HG03432 (cell line): ENCODE data around the gene MS4A10.

Experiments
- ATAC-seq: cut with Tn5 transposase; IDR thresholded peaks from one replicate; pipeline ENCODE4 v1.9.1; 2021; ENCODE audit warnings: mild to moderate bottlenecking, moderate library complexity; ENCODE audit not compliant: unreplicated experiment

MS4A10 gene

GRCh38 chr11:60764879-60765278 lies 20.3 kb upstream of the MS4A10 start:
- ATAC-seq = peak; percentile 39

- peak; percentile 10 for ATAC-seq
Observed at GRCh38 chr11:60765355-60765754, 19.8 kb upstream of the MS4A10 start.

DNA sequence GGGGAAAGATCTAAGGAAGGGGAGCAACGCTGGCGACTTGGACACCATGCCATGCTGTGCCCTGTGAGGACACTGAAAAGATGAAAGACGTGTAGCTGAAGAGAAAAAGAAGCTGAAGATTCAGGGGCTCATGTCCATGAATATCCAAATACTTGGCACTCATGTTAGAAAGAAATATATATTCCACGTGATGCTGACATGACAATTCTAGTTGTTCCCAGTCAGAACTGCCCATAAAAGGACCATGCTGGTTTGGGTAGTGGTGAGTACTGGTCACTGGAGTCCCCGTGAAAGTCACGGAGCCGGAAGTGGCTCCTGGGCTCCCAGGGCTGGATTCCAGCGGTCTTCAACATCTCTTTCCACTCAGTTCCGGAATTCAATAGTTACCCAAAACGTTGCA lies 18.6 kb upstream of the MS4A10 start:
- no peak for ATAC-seq

GRCh38 chr11:60767388-60767811 lies 17.7 kb upstream of the MS4A10 start:
- no peak for ATAC-seq

DNA sequence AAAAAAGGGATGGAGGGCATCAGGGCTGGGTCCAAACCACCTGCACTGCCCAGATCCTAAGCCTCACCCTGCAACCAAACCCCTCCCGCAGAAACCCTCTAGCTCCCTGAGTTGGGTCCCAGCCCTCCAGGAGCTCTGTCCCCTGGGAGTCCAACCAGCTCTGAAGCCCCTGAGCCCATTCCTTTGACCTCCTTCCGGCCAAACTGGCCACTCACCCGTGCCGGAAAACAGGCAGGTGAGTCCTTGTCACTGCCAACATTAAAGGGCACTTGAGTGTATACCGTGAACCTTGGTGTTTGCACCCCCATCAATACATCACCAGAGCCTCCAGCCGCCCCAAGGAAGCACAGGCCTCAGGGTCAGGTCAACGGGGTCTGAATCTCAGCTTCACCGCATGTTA lies 16.9 kb upstream of the MS4A10 start:
- ATAC-seq = no peak

DNA sequence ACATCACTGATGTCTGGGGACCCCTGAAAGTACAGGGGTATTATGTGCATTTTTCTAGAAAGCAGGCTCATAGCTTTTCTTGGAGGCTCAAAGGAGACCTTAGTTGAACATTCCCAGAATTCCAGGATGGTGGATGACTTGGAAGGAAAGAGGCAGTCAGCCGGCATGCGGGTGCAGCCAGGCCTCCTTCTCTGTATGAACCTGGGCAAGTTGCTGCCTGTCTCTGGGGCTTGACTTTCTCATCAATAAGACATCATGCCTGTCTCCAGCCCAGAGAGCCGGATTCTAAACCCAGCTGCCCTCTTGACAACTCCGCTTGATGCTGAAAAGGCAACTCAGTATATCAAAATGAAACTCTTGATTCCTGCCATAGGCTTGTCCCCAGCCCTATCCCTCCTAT lies 15.9 kb upstream of the MS4A10 start:
- no peak for ATAC-seq

DNA sequence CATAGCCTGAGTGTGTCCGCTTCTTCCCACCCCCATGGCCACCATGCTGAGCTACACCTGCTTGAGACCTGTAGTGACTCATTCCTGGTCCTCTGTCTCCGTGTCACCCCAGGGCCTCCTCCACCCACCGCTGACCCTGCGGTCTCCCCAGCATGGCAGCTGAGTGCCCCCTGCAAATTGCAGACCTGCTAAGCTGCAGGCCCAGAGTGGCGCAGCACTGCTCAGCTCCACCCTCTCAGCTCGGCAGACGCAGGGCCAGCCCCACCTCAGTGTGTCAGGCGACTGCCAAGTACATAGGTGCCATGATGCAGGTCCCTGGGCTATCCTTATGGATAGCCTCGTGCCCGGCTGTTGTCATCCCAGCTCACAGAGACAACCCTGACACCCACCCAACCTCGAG lies 15.3 kb upstream of the MS4A10 start:
- no peak for ATAC-seq

GRCh38 chr11:60771146-60771545 lies 14.0 kb upstream of the MS4A10 start:
- no peak for ATAC-seq

GRCh38 chr11:60771879-60772525 lies 13.1 kb upstream of the MS4A10 start:
- no peak for ATAC-seq

DNA sequence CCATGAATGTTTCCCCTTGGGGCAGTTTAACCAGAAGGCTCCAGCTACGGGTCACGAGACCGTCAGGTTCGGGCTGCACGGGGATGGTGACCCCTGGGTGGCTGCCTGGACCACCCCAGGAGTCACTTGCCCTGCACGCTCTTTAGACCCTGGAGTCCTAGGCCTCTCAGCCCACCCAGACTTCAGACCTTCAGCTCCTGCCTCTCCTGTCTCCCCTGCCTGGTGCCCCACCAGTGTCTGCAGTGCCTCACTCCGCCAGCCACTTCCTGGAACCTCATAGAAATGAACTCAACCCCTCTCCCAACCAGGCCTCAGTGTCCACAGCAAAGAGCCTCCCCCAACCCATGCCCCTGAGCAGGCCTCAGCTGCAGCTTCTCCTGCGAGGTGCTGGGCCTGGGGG lies 12.5 kb upstream of the MS4A10 start:
- no peak for ATAC-seq

DNA sequence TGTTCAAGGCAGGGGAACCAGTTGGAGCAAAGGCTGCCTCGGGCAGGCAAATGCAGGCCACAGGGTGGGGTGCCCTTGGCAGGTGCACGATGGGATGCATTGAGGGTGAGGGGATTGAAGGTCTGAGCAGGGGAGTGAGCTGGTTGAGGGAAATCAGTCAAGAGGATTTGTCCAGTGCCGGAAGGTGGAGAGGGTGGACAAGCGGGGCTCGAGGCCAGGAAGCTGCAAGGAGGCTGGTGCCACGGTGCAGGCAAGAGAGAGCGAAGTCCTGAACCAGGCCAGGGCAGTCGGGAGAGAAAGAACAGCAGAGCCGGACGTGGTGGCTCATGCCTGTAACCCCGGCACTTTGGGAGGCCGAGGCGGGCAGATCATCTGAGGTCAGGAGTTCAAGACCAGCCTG lies 10.4 kb upstream of the MS4A10 start:
- no peak for ATAC-seq

DNA sequence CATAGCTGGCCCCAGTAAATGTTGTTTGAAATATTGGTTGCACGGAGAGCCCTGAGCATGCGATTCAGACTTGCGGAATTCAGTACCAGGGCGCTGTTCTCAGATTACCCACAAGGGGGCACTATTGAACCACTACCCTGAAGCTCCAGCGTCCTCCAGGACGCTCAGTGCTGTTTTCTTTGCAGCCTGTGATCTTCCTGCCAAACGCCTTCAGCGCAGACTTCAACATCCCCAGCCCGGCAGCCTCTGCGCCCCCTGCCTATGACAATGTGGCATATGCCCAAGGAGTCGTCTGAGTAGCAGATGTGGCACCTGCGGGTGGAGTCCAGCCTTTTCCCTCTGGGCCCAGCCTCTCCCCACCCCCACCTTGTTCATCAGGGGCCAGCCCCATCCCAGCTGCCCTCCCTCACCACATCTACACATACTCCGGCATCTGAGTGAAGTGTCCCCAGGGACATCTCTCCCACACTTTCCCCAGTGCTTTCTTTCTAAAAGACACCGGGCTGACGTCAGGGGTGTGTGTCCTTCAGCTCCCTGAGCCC lies 9.6 kb upstream of the MS4A10 start:
- ATAC-seq = peak; percentile 88

GRCh38 chr11:60776167-60776566 lies 9.0 kb upstream of the MS4A10 start:
- ATAC-seq = no peak

DNA sequence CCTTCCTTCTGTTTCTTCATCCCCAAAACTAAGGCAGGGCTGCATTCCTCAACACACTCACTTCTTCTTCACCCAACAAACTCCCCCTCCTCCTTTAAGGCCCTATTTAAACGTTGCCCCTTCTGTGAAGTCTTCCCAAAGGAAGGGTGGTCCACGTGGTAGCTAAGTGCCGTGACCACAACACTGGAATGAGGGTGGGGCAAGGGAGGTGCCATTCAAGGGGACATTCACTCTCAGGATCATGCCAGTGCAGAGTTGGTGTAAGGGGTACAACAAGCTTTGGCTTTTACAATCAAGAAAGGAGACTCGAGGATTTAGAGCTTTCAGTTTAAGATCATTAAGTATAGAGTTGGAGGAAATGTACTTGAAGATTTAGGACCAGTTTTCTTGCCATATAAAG lies 8.0 kb upstream of the MS4A10 start:
- no peak for ATAC-seq

DNA sequence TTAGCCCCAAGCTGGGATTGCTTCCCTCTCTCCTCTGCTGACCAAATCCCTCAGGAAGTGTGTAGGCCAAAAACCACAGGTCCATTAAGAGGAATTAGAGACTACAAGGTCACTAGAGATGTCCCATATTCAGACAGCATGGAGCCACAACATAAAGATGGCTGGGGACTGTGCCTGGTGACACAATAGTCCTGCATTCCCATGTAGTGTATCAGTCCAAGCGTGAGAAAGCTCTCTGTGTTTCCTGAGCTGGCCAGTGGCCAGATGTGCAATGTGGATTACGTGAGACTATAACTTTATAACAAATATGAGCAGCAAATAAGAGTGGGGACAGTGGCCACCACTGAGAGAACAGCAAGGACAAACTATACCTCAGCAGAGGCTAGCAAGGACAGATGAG lies 7.6 kb upstream of the MS4A10 start:
- ATAC-seq = no peak

- ATAC-seq = no peak
Observed at GRCh38 chr11:60780065-60780464, 5.1 kb upstream of the MS4A10 start.

- no peak for ATAC-seq
Observed at GRCh38 chr11:60780774-60781173, 4.4 kb upstream of the MS4A10 start.

DNA sequence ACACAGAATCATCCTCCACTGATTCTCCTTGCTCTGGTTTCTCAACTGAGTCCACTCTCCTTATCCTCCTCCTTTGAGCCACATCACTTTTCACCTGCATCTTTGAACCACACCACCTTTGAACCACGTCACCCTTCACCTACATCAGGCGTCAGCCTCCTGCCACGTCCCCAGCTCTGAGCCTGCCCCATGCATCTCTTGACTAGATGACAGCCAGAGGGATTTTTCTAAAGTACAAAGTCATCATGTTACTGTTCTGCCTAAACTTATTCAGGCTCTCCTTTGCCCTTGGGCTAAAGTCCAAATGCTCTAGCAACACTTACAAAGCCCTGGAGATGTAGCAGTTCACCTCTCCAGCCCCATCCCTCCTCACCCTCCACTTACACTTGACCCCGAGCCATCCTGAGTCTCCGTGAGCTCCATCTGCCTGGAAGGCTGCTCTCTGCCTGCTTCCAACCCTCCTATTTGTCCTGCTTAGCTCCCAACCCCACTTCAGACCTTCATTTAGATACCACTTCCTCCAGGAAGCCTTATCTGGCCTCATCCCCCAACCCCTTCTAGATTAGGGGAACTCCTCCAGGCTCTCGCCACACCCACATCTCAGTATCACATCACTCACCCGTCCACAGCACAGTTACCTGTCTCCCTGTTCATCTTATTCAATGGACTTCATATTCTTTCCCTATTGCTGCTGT lies 3.7 kb upstream of the MS4A10 start:
- no peak for ATAC-seq

GRCh38 chr11:60781981-60782316 lies 3.2 kb upstream of the MS4A10 start:
- no peak for ATAC-seq

- ATAC-seq = no peak
Observed at GRCh38 chr11:60782393-60783140, 2.6 kb upstream of the MS4A10 start.

DNA sequence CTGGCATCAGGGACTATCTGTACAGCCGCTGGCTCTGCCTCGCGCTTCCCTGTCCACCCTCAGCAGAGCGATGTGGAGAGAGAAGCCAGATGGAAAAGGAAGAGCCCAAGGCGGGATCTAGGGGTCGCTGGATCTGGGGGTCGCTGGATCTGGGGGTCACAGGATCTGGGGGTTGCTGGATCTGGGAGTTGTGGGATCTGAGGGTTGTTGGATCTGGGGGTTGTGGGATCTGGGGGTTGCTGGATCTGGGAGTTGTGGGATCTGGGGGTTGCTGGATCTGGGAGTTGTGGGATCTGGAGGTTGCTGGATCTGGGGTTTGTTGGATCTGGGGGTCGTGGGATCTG lies 2.0 kb upstream of the MS4A10 start:
- ATAC-seq = no peak

GRCh38 chr11:60783911-60784310 lies 1.2 kb upstream of the MS4A10 start:
- no peak for ATAC-seq
